Activated CD8-positive, alpha-beta memory T cell treated with anti-CD3 and anti-CD28 coated beads for 24 hours (primary cell): ENCODE results near the gene GRIK2.

Experiments used
- DNase-seq: peaks from one replicate; pipeline ENCODE4 v3.0.0-alpha.2; 2020

GRIK2 gene

DNA sequence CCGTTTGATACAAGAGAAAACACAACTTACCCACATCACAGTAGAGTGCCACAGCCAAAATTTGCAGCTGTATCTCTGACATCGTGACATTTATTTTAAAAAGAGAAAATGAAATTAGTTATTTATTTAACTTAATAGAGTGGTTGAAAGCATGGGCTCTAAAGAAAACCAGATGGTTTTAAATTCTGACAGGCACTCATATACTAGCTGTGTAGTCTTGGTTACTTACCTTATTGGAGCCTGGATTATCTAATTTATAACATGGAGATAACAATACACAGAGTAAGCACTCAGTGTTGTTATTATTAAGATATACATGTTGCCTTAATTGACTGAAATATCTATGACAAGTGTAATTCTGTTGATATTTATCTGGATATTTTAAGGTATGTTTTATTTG lies 334.9 kb downstream of the GRIK2 start:
- no peak for DNase-seq

DNA sequence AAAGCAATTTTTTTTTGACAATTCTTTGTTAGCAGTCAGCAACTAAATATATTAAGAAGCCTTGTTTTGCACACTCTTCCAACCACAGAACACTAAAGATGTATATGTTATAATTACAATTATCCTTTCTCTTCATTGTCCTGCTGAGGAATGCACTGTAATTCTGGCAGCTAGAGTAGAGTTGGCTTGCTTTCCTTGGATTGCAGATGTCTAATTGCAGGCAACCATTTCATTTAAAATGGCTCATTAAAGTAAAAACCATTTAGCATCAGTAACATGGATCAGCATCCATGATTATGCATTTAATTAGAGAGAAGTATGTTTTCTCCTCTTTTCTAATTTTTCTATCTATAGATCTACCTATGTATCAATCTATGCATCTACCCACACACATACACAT lies 335.4 kb downstream of the GRIK2 start:
- no peak for DNase-seq

DNA sequence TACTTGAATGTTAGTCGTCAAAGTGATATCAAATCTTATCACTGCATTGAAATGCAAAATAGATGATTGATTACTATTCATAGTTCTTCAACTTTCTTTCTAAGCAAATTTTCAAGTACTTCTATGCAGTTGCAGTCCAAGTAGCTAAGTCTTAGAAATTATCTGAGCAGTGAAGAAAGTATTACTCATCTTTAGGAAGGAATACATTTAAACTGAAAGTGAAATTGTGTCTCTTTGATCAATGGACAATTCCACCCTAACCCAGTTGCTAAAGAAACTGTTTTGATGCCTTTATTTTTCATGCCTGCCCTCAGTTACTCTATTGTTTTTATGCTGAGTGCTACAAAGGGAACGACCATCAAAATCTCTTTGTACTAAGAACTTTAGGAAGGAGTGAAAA lies 337.4 kb downstream of the GRIK2 start:
- no peak for DNase-seq

DNA sequence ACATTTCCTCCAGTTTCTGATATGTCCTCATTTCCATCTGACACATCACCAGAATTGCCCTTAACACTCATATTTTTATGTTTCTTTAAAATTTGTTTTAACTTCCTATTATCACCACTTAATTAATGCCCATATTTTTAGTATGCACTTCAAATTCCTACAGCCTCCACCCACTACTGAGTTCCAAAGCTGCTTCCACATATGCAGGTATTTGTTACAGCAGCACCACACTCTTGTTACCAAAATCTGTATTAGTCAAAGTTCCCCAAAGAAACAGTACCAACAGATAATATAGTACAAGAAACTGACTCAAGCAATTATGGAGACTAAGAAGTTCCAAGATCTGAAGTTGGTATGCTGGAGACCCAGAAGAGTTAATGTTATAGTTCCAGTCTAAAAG lies 340.4 kb downstream of the GRIK2 start:
- no peak for DNase-seq

DNA sequence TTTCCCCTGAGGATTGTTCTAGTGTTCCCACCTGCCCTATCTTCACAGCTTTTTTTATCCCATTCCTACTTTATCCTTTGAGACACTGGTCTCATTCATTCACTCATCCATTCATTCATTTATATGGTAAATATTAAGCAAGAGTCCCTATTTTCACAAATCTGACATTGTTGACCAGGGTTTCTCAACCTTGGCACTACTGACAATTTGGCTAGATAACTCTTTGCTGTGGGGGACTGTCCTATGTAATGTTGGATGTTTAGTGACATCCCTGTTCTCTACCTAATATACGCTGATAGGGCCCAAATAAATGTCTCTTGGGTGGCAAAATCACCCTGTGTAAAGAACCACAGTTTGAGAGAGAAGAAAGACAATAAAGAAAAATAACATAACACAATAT lies 345.0 kb downstream of the GRIK2 start:
- no peak for DNase-seq

DNA sequence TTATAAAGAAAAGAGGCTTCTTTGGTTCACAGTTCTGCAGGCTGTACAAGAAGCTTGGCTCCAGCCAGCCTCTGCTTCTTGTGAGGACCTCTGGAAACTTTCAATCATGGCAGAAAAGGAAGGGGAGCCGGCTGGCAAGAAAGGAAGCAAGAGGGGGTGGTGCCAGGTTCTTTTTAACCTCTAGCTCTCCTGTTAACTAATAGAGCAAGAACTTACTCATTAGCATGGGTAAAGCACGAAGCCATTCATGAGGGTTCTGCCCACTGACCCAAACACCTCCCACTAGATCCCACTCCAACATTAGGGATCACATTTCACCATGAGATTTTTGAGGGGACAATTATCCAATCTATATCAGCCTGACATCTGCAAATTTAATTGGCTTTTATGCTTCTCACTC lies 347.1 kb downstream of the GRIK2 start:
- DNase-seq = no peak

DNA sequence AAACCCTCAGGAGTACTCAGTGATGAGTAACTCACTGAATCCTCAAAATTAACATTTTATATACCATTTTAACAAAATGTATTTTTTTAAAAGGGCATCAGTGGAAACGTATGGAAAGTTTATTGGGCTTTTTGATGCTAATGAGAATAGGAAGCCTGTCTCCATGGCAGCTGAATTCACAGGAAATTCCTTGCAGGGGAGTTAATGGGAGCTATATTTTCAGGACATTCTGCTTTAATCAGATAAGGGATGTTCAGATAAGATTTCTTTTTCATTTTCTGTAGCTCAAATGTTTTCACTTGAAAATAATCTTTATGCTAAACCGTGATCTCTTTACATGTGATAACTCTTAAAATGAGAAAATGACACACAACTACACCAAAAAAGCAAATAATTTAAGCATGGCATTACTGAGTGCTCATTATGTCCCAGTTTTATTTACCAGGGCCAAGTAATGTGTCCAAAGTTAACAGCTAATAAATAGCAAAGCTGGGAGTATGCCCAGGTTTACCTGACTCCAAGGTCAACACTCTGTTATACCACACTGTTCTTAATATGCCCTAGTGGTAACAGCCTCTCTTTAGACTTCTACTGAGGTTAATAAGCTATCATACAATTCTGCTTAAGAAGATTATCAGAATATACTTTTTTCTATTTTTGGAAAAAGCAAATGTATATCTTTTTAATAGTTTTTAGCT lies 348.1 kb downstream of the GRIK2 start:
- DNase-seq = no peak

DNA sequence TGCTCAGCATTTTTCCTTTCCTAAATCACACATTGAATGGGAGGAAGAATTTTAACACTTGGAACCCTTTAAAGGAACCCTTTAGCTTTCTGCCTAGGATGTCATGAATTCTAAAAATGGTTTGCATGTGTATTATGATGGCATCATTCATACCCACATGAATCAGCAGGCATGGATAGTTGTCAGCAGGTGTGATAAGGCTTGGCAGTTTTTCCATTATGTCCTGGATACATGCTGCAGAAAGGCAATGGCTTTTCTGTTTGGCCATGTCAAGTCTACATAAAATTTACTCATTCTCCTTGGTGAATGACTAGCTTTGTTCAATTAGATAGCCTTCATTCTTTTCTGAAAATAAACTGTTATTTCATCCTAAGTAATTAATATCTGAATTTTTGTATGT lies 353.7 kb downstream of the GRIK2 start:
- no peak for DNase-seq

DNA sequence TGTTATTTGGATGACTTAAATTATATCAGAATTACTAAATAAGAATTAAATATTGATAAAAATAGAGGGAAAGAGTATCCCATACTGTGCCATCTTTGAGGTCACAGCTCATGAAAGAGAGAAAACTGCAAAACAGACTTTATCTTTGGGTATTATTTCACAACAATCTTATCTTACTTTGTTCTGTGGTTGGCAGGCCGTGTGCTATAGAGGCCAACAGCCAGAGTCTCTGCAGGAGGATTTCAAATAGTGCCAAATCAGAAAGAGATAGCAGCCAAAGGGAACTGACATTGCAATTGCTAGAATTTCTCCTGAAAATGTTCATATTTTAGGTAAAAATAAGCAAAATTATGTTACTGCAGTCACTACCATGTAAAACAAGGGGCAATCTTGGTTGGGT lies 354.2 kb downstream of the GRIK2 start:
- DNase-seq = no peak

DNA sequence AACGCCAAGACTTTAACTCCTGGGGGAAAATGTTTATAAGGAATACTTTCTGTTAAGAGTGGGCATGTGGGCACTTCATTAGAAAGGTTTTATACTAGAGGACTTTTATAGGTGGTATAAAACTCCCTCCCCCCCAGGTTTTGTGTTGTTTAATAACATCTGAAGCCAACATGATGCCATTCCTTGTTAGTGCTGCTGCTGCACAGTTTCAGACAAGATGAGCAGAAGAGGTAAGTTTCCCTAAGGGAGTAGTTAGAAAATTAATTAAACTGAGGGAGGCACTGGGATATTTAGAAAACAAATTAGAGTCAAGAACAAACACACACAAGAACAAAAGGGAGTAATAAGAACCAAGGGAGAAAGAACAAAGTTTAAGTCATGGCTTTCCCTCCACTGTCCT lies 362.4 kb downstream of the GRIK2 start:
- no peak for DNase-seq

DNA sequence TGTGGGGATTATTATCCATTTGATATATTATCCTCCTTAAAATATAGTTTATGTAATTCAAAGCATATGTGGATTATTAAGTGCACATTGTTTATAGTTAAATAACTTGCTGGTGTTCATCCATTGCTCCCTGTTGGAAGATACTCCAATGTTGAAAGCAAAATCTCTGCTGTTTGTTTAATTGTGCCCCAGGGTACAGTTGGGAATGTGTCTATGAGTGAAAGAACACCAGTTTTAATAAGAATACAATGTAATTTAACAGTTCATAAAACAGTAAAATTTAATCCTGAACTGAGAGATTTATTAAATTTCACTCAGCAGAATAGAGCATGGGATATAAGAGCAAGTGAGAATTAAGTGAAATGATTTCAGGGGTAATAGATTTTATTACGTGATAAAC lies 364.9 kb downstream of the GRIK2 start:
- DNase-seq = no peak

DNA sequence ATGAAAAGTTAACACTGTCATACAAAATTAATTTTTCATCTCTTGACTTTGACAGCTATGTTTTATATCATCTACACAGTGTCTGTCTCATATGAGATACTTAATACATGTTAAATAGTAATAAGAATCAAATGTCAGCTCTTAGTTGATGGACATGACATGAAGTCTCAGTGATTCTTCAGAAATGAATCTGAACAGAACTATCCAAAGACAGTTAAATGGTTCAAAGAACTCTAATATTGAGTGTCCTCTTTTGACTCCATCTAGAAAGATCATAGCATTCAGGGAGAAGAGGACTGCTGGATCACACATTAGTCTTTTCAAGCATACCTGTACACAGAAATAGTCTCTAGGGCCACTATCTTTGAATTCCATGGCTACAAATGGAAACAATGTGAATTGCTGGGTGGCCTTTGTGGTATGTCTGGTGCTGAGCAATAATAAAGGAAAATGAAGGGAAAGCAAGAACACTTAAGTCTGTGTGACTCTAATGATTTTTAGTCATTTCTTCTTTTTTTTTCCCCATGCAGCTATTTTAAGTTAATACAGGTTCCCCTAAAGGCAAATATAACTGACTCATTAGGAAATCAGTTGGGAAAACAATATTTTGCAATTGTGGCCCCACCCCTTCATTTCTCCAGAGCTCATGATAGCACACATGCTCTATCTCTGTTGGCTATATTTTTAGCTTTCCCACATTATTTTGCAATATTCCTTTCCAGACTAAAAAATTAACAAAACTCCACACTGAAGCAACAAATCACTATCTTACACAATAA lies 367.5 kb downstream of the GRIK2 start:
- no peak for DNase-seq

DNA sequence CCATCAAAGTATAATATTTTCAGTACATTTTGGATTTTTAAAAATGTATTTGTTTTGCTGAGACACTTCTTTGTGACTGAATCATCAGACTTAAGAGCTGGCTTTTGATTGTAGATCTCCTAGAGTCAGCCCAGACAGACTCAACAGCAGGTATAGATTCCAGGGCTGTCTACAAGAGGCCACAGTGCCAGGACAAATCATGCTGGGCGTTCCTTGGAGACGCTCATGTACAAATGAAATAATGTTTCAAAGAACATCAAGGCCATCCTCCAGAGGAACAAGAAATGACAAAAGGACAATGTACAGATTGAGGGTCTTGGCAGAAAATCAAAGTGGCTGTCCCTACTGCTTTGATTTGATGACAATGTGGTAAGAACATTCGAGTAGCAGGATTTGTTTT lies 369.3 kb downstream of the GRIK2 start:
- DNase-seq = no peak

DNA sequence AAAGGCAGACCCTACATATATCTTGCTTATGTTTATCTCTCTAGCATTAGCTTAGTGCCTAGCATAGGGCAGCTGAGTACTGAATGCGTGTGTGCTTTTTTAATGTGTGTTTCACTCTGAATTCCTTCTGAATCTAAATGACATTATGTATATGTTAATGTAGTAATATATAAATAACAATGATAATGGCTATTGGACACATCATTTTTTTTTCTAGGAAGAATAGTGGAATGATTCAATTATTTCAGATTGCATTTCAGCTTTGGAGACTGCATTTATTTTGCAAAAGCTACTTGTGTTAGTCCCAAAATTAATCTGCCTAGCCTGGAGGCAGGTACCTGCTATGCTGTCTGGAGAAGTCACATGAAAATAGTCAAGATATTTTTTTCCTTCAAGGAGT lies 371.8 kb downstream of the GRIK2 start:
- DNase-seq = no peak

DNA sequence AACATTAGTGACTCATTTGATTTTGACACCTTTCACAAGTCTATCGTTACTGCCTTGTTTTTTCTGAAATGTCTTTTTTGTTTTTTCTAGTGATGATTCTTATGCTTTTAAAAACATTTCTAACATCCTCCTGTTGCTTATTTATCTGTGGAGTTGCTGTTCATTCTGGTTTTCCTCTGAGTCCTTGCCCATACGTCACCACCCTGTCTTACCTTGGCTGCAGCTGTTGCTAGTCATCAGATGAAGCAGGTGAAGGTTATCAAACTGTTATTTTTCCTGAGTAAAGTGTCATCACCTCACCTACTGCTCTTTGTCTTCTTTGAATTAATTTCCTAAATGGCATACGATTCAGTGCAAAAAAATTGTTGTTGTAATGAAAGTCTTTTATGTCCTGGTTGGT lies 376.6 kb downstream of the GRIK2 start:
- no peak for DNase-seq

DNA sequence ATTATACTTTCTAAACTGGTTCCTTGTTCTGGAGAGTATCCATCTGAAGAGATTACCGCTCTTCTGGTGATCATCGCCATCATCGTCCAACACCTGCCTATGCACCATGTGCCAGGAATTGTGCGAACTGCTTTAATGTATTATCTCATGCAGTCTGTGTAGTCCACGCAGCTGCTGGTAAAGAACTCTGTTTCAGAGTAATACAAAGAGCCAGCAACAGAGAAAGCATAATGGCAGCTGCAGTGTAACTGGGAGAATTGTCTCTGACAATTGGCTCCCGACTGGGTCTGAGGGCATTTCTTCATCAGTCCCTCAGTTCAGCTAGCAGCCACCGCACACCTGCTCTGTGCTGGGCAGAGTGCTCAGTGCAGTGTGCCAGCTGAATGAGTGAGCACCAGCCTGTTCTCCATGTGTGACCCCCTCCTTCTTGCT lies 383.4 kb downstream of the GRIK2 start:
- no peak for DNase-seq

DNA sequence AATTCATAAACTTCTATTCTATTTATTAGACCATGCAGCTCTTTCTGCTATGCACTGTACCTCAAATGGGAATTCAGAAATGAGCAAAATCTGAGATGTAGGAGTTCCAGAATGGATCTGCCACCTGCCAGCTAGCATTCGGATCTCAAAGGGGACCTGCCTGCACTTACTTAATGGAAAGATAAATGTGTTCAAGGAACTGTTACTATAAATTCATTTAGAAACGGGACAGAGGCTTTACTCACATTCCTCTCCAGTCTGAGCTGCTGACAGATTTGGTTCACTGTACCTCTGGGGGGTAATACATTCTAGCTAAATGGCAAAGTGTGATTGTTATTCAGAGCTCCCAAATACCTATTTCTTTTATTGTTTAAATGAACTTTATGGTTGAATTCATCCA lies 384.1 kb downstream of the GRIK2 start:
- DNase-seq = no peak

DNA sequence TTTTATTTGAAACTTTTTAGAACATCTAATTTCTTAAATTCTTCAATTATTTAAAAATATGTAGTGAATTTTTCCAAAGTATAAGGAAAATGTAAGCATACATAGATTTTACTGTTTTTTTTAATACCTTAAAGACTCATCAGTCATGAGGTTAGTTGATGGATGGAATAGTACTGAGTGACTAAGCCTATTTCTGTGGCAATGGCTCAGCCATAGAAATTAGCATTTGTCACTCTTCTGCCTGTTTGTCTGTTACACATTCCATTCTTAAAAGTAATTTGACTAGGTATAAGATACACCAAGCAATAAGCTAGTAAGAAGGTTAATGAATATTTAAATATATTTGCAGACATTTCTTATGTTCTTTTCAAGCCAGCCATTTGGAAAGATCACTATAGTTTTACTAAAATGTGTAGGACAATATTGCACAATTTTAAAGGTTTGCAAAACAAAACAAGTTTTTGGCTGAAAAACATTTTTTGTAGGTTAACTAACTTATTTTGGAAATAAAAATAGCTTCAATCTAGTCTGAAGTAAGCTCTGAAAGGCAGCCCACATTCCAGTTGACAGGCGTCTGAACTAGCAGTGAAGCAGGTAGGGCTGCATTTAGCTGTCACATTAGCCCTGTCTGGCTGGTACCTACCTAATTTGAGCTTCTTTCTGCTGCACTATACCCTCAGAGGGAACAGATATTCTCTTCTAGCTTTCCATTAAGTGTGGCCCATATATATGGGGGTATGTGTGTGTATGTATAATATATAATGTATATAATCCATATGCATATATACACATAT lies 385.7 kb downstream of the GRIK2 start:
- DNase-seq = no peak

DNA sequence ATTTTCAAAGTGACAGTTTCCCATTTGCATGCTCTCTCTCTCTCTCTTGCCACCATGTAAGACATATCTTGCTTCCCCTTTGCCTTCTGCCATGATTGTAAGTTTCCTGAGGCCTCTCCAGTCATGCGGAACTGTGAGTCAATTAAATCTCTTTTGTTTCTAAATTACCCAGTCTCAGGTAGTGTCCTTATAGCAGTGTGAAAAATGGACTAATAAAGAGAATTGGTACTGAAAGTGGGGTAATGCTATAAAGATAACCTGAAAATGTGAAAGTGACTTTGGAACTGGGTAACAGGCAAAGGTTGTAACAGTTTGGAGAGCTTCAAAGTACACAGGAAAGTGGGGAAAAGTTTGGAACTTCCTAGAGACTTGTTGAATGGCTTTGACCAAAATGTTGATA lies 389.8 kb downstream of the GRIK2 start:
- DNase-seq = no peak

DNA sequence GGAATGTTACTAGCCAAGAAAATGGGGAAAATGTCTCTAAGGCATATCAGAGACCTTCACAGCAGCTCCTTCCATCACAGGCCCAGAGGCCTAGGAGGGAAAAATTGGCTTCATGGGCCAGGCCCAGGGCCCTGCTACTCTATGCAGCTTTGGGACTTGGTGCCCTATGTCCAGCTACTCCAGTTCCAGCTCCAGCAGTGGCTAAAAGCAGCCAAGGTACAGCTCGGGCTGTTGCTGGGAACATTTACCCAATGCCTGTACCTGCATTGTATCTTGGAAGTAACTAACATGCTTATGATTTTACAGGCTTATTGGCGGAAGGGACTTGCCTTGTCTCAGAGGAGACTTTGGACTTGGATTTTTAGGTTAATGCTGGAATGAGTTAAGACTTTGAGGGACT lies 390.6 kb downstream of the GRIK2 start:
- no peak for DNase-seq

DNA sequence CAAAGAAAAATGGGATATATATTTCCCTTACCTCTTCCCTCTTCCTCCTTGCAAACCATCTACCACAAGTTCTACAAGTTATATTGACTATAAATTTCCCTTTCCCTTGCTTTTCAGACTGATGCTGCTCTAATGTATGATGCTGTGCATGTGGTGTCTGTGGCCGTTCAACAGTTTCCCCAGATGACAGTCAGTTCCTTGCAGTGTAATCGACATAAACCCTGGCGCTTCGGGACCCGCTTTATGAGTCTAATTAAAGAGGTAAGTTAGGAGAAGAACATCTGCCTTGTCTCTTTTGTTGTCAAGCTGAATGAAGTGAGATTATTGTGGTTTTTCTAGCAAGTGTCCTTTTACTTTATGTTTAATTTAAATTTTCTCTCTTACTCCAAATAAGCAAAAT lies 406.0 kb downstream of the GRIK2 start:
- no peak for DNase-seq

DNA sequence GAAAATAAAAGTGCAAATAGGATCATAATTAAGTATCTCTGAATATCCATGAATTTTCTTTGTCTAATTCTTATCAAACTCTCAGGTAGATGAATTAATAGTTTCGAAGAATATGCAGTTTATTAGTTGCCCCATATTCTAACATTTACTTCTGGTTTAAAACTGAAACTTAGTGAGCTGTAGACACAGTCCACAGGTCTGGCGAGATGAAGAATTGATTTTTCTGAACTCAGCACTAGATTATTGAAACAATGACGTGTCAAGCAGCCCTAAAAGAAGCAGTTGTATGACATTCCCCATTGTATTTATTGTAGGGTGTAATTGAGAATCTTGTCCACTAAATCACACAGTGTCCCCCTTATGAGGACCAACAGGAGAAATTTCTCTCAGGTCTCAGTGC lies 407.1 kb downstream of the GRIK2 start:
- DNase-seq = no peak

DNA sequence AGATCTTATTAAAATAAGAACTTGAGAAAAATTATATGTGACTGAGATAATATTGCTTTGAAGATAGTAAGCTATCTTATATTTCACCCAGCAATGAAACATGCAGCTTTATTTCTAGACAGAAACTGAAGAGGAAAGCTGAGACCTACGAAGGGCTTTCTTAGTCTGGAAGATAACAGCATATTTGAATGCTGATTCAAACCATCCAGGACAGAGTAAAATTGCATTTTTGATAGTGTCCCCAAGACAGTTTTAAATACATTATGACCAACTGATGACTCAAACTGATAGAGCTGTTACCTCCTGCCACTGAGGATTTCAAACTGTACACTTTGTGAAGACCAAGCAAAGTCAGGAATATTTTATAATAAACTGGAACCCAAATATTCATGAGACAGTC lies 409.6 kb downstream of the GRIK2 start:
- DNase-seq = no peak

DNA sequence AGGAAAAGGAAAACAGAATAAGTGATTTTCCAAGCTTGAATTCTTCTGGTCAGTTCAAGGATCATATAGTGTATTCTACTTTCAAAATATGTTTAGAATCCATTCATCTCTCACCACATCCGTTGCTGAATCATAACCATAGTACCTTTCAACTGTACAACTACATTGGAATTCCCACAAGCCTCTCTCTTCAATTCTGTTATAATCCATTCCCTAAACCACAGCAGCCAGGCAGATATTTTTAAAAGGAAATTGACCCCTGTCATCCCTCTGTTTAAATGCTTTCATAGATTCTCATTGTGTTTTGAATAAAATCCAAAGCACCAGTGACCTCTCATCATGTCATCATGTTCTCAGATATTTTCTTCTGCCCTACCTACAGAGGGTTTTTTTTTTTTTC lies 412.7 kb downstream of the GRIK2 start:
- no peak for DNase-seq
